Neutrophil (primary cell): ENCODE data around the gene GID8.

Experiments
- H3K27ac ChIP-seq: fragments of 200-600 bp; sonication (generic); 2 replicates; pipeline ENCODE4 v1.5.1; 2016; ENCODE audit warnings: mild to moderate bottlenecking, moderate library complexity
- H3K27me3 ChIP-seq: fragments of 200-600 bp; sonication (generic); 2 replicates; pipeline ENCODE4 v1.6.0; 2016; ENCODE audit warnings: mild to moderate bottlenecking
- H3K36me3 ChIP-seq: fragments of 200-600 bp; sonication (generic); 2 replicates; pipeline ENCODE4 v1.5.1; 2017
- H3K4me1 ChIP-seq, 2 experiments: fragments of 200-600 bp in 1 of 2; sonication (generic) in 1 of 2; 1 replicate in 1 of 2; 2 replicates in 1 of 2; pipeline versions ENCODE4 v1.5.1 to v1.6.1; 2013 to 2016; ENCODE audit warnings: low read depth in 1 of 2, low read length in 1 of 2, mild to moderate bottlenecking in 1 of 2, moderate library complexity in 1 of 2; ENCODE audit not compliant: control insufficient read depth in 1 of 2, insufficient read depth in 1 of 2
- H3K4me3 ChIP-seq, 2 experiments: fragments of 200-600 bp in 1 of 2; sonication (generic) in 1 of 2; 1 replicate in 1 of 2; 2 replicates in 1 of 2; pipeline ENCODE4 v1.5.1; 2013 to 2016; ENCODE audit warnings: low read depth in 1 of 2, low read length in 1 of 2, mild to moderate bottlenecking in 1 of 2, moderate library complexity in 1 of 2
- H3K9me3 ChIP-seq: fragments of 200-600 bp; sonication (generic); 2 replicates; pipeline ENCODE4 v1.5.1; 2016
- CTCF ChIP-seq: fragments of 200-600 bp; sonication (generic); IDR thresholded peaks from 2 replicates; pipeline ENCODE4 v1.5.1; 2016; ENCODE audit warnings: antibody characterized with exemption

The GID8 gene

GRCh38 chr20:62972845-62973745 lies 35.1 kb downstream of the GID8 start:
- peaks cover 0 to 12% of the 10 kb centered on the region in 2 experiments for H3K4me1 ChIP-seq
- TF ChIP-seq CTCF, result no peak
- no peak overlapping the region for H3K27ac ChIP-seq
- no peak overlapping the region for H3K4me3 ChIP-seq
- H3K9me3 ChIP-seq, result no peaks in the 10 kb centered on the region
- no peaks in the 10 kb centered on the region for H3K36me3 ChIP-seq
- peaks cover 96% of the 10 kb centered on the region for H3K27me3 ChIP-seq

GRCh38 chr20:62975251-62975760 lies 37.4 kb downstream of the GID8 start:
- Histone ChIP-seq H3K27me3 (peaks cover 100% of the 10 kb centered on the region), H3K9me3 (no peaks in the 10 kb centered on the region), H3K4me3 (no peak overlapping the region), H3K36me3 (no peaks in the 10 kb centered on the region), H3K27ac (no peak overlapping the region), H3K4me1 (peaks cover 0 to 12% of the 10 kb centered on the region in 2 experiments)
- TF ChIP-seq CTCF, result no peak

GRCh38 chr20:62975812-62976508 lies 38.0 kb downstream of the GID8 start:
- Histone ChIP-seq H3K27me3 (peaks cover 100% of the 10 kb centered on the region), H3K4me1 (peaks cover 0 to 12% of the 10 kb centered on the region in 2 experiments)
- no peak for TF ChIP-seq CTCF

GRCh38 chr20:62976886-62977285 lies 38.9 kb downstream of the GID8 start:
- Histone ChIP-seq H3K27ac (no peak overlapping the region), H3K27me3 (peaks cover 100% of the 10 kb centered on the region), H3K4me1 (peaks cover 0 to 12% of the 10 kb centered on the region in 2 experiments), H3K9me3 (no peaks in the 10 kb centered on the region), H3K36me3 (no peaks in the 10 kb centered on the region), H3K4me3 (no peak overlapping the region)
- TF ChIP-seq CTCF, result no peak

More at GRCh38 chr20:62975812-62976508, 38.0 kb downstream of the GID8 start:
- Histone ChIP-seq H3K27ac (no peak overlapping the region), H3K36me3 (no peaks in the 10 kb centered on the region), H3K4me3 (no peak overlapping the region), H3K9me3 (no peaks in the 10 kb centered on the region)

- no peak for TF ChIP-seq CTCF
- H3K4me1 ChIP-seq, result peaks cover 0 to 4% of the 10 kb centered on the region in 2 experiments
- H3K27me3 ChIP-seq, result peaks cover 100% of the 10 kb centered on the region
- no peak overlapping the region for H3K4me3 ChIP-seq
- H3K36me3 ChIP-seq, result no peaks in the 10 kb centered on the region
- H3K27ac ChIP-seq, result no peak overlapping the region
- H3K9me3 ChIP-seq, result no peaks in the 10 kb centered on the region
These were observed 39.9 kb downstream of the GID8 start for GRCh38 chr20:62977613-62978560.
